Loucy (cell line): ENCODE results near the gene FAM120AOS.
"Not testable (repeated sequence)": the region's sequence is repeated elsewhere in the genome, so short reads cannot be mapped to it uniquely, and the experiment has no call there.

ENCODE experiments used
- H2AFZ ChIP-seq: fragments of 200-600 bp; sonication (generic); 2 replicates; pipeline ENCODE4 v1.6.0; 2016; ENCODE audit warnings: antibody characterized with exemption, mild to moderate bottlenecking, low read length, moderate library complexity
- H3F3A ChIP-seq: fragments of 200-600 bp; 2 replicates; pipeline ENCODE4 v1.6.0; 2016; ENCODE audit warnings: antibody characterized with exemption, low read depth, mild to moderate bottlenecking
- H3K27me3 ChIP-seq: fragments of 200-600 bp; sonication (generic); 2 replicates; pipeline ENCODE4 v1.6.1; 2014; ENCODE audit warnings: low read length, mild to moderate bottlenecking; ENCODE audit not compliant: insufficient read depth, poor library complexity, severe bottlenecking
- H3K36me3 ChIP-seq: fragments of 200-600 bp; sonication (generic); 2 replicates; pipeline ENCODE4 v1.6.1; 2016; ENCODE audit warnings: low read length; ENCODE audit not compliant: insufficient read depth
- H3K4me1 ChIP-seq: fragments of 200-600 bp; sonication (generic); 2 replicates; pipeline ENCODE4 v1.5.1; 2014; ENCODE audit warnings: low read length, mild to moderate bottlenecking; ENCODE audit not compliant: insufficient read depth, poor library complexity, severe bottlenecking
- H3K4me2 ChIP-seq: fragments of 200-600 bp; sonication (generic); 2 replicates; pipeline ENCODE4 v1.6.0; 2014; ENCODE audit warnings: antibody characterized with exemption, low read length, low read depth, mild to moderate bottlenecking; ENCODE audit not compliant: poor library complexity, severe bottlenecking
- H3K4me3 ChIP-seq: fragments of 200-600 bp; sonication (generic); 2 replicates; pipeline ENCODE4 v1.5.1; 2014; ENCODE audit warnings: low read length, mild to moderate bottlenecking, mixed read lengths; ENCODE audit not compliant: poor library complexity, severe bottlenecking
- H3K79me2 ChIP-seq: fragments of 200-600 bp; sonication (generic); 2 replicates; pipeline ENCODE4 v1.6.1; 2014; ENCODE audit warnings: low read length; ENCODE audit not compliant: insufficient read depth
- H3K9ac ChIP-seq: fragments of 200-600 bp; sonication (generic); 2 replicates; pipeline ENCODE4 v1.6.0; 2014; ENCODE audit warnings: mild to moderate bottlenecking, low read depth, low read length, moderate library complexity; ENCODE audit not compliant: poor library complexity, severe bottlenecking
- H3K9me2 ChIP-seq: fragments of 200-600 bp; sonication (generic); replicated peaks from 2 replicates; pipeline ENCODE4 v1.6.1; 2016; ENCODE audit warnings: low read depth, low read length, mixed read lengths
- H3K9me3 ChIP-seq: fragments of 200-600 bp; sonication (generic); 2 replicates; pipeline ENCODE4 v1.6.1; 2014; ENCODE audit warnings: mild to moderate bottlenecking, antibody characterized with exemption, low read length, low read depth; ENCODE audit not compliant: insufficient read depth
- H4K20me1 ChIP-seq: fragments of 200-600 bp; sonication (generic); 2 replicates; pipeline ENCODE4 v1.6.0; 2014; ENCODE audit warnings: antibody characterized with exemption, low read length, mild to moderate bottlenecking; ENCODE audit not compliant: insufficient read depth, poor library complexity, severe bottlenecking
- EZH2phosphoT487 ChIP-seq: fragments of 200-600 bp; IDR thresholded peaks from 2 replicates; pipeline ENCODE4 v1.6.1; 2018; ENCODE audit warnings: antibody characterized with exemption, mild to moderate bottlenecking, moderate library complexity, borderline replicate concordance
- TF ChIP-seq, protein P1 (sequence below): fragments of 200-600 bp; sonication (generic); conservative IDR thresholded peaks from 2 replicates; pipeline ENCODE4 v1.5.1; 2014; ENCODE audit warnings: mild to moderate bottlenecking, antibody characterized with exemption, low read length

Gene FAM120AOS

DNA sequence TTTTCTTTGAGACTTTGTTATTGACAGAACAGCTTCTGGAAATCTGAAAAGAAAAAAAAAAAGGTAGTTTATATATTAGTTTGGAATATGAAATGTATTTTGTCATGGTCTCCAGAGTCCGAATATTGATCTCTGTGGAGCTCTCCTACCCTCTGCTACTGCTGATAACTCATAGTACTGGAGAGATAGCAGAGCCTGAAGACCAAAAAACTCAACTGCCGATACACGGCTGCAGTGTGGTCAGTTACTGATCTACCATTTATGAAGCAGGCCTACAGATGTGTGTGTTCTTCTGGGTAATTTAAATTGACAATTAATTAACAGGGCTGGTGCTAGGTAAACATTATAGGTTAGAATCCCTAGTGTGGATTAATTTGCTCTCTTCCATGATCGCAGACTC lies 5.7 kb downstream of the FAM120AOS start:
- peaks cover 7% of the 10 kb centered on the region for H3K4me1 ChIP-seq
- H3K4me3 ChIP-seq: no peak overlapping the region
- H3K9me3 ChIP-seq: no peaks in the 10 kb centered on the region
- H3K79me2 ChIP-seq: peaks cover 34% of the 10 kb centered on the region
- TF ChIP-seq EZH2phosphoT487: no peak
- TF ChIP-seq, protein P1, sequence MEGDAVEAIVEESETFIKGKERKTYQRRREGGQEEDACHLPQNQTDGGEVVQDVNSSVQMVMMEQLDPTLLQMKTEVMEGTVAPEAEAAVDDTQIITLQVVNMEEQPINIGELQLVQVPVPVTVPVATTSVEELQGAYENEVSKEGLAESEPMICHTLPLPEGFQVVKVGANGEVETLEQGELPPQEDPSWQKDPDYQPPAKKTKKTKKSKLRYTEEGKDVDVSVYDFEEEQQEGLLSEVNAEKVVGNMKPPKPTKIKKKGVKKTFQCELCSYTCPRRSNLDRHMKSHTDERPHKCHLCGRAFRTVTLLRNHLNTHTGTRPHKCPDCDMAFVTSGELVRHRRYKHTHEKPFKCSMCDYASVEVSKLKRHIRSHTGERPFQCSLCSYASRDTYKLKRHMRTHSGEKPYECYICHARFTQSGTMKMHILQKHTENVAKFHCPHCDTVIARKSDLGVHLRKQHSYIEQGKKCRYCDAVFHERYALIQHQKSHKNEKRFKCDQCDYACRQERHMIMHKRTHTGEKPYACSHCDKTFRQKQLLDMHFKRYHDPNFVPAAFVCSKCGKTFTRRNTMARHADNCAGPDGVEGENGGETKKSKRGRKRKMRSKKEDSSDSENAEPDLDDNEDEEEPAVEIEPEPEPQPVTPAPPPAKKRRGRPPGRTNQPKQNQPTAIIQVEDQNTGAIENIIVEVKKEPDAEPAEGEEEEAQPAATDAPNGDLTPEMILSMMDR: no peak
- H3K27me3 ChIP-seq: no peaks in the 10 kb centered on the region
- H3K9ac ChIP-seq: no peak overlapping the region
- H3F3A ChIP-seq: no peaks in the 10 kb centered on the region
- H2AFZ ChIP-seq: no peak overlapping the region
- no peaks in the 10 kb centered on the region for H3K9me2 ChIP-seq
- peaks cover 14% of the 10 kb centered on the region for H4K20me1 ChIP-seq
- H3K4me2 ChIP-seq: no peak overlapping the region
- peaks cover 23% of the 10 kb centered on the region; the same call in 1 of the 2 replicates for H3K36me3 ChIP-seq

DNA sequence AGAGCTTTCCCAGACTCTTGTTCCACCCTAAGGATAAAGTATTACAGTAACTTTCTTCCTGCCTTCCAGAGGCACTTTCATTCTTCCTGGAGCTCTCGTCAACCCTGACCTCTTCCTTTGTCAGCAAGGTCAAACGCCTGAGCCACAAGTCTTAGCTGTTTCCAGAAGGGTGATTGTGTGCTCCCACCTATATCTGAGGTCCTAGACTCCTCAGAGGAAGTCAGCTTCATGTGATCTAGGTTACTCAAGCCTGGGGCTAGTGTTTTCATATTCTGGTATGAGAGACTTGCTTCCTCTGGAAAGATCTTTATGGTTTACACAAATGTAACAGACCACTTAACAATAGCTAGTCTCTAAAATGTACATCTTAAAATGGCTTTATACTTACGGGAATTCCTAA lies 7.3 kb downstream of the FAM120AOS start:
- H2AFZ ChIP-seq: no peak overlapping the region
- H4K20me1 ChIP-seq: peaks cover 9% of the 10 kb centered on the region
- peaks cover 4% of the 10 kb centered on the region for H3K4me1 ChIP-seq
- H3K9me3 ChIP-seq: no peaks in the 10 kb centered on the region
- H3K36me3 ChIP-seq: peaks cover 23% of the 10 kb centered on the region; the same call in 1 of the 2 replicates
- H3K4me2 ChIP-seq: no peak overlapping the region
- no peaks in the 10 kb centered on the region for H3K9me2 ChIP-seq
- H3K4me3 ChIP-seq: no peak overlapping the region
- TF ChIP-seq, protein P1: no peak
- TF ChIP-seq EZH2phosphoT487: no peak
- H3F3A ChIP-seq: no peaks in the 10 kb centered on the region
- no peaks in the 10 kb centered on the region for H3K27me3 ChIP-seq
- peaks cover 22% of the 10 kb centered on the region for H3K79me2 ChIP-seq
- no peak overlapping the region for H3K9ac ChIP-seq

DNA sequence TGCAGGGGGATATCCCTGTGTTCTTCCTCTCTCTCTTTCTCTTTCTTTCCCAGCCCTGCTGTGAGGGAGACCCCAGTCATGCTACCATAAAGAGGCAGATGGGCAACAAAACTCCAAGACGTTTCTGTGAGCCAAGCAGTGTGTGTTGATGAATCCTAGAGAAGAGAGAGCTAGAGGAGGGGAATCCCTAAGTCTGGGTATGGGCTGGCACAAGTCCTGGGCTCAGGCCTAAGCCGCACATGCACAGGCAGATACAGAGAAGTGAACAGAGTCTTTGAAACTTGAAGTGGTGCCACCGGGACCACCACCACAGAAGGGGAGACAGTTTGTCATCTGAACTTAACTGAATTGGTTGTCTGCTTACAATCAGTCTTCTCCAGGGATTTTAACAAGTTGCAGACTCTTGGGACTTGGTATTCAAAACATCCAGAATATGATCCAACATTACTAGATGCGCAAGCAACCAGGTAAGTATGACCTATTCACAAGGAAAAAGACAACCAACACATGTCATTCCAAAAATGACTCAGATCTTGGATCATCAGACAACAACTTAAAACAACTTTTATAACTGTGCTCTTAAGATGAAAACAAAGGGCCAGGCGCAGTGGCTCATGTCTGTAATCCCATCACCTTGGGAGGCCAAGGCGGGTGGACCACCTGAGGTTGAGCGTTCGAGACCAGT lies 12.3 kb downstream of the FAM120AOS start:
- Histone ChIP-seq H3K4me2 (no peak overlapping the region), H3K27me3 (no peaks in the 10 kb centered on the region), H3K4me1 (no peaks in the 10 kb centered on the region), H3K9me2 (no peaks in the 10 kb centered on the region), H3K36me3 (peaks cover under 1% of the 10 kb centered on the region; the same call in 1 of the 2 replicates), H3F3A (no peaks in the 10 kb centered on the region), H4K20me1 (no peaks in the 10 kb centered on the region), H3K9ac (no peak overlapping the region), H3K9me3 (no peaks in the 10 kb centered on the region), H3K79me2 (no peaks in the 10 kb centered on the region), H2AFZ (no peak overlapping the region), H3K4me3 (no peak overlapping the region)
- no peak for TF ChIP-seq EZH2phosphoT487
- TF ChIP-seq, protein P1: no peak

DNA sequence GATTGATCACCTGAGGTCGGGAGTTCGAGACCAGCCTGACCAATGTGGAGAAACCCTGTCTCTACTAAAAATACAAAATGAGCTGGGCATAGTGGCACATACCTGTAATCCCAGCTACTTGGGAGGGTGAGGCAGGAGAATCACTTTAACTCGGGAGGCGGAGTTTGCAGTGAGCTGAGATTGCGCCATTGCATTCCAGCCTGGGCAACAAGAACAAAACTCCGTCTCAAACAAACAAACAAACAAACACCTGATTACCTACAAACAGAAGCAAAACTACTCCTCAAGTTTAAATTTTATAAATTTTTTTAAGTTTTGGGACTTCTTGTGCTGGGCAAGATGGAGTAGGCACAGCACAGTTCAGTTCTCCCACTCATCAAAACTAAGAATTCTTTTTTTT lies 14.1 kb downstream of the FAM120AOS start:
- not testable (repeated sequence) for H3K36me3 ChIP-seq, H3F3A ChIP-seq, H3K27me3 ChIP-seq

More for the DNA sequence above, 14.1 kb downstream of the FAM120AOS start:
- H4K20me1 ChIP-seq, H3K4me2 ChIP-seq, H3K9me2 ChIP-seq, H3K79me2 ChIP-seq, H3K4me3 ChIP-seq, H2AFZ ChIP-seq, H3K4me1 ChIP-seq, H3K9ac ChIP-seq, H3K9me3 ChIP-seq: not testable (repeated sequence)
